ENCODE measurements around the gene DST. TPM values are rescaled to one million over a fixed set of nuclear protein-coding genes. Genes with fewer than 3 reads are reported as not detected.
"Not testable (repeated sequence)": the region's sequence is repeated elsewhere in the genome, so short reads cannot be mapped to it uniquely, and the experiment has no call there.

The DST gene
- total and polyA plus RNA-seq, 7 donors: 62.5 to 791 (median 495) TPM

- Histone ChIP-seq H3K36me3 (peaks cover 0 to 40% (median 6%) of the 10 kb centered on the region in 4 donors), H3K27ac (no peak overlapping the region), H3K9me3 (no peaks in the 10 kb centered on the region), H3K4me3 (no peak overlapping the region), H3K4me1 (peaks cover 0 to 36% (median 16%) of the 10 kb centered on the region in 4 donors), H3K27me3 (no peaks in the 10 kb centered on the region)
- intact Hi-C loops (cut with DNase I): no loop called here
- no peak for TF ChIP-seq EP300 (IDR thresholded peaks at IDR 0.05)
- TF ChIP-seq CTCF (IDR thresholded peaks at IDR 0.05): no peak
- TF ChIP-seq POLR2AphosphoS5 (IDR thresholded peaks at IDR 0.05): no peak
- TF ChIP-seq POLR2A (IDR thresholded peaks at IDR 0.05): no peak
- DNase-seq: no peak
Observed at GRCh38 chr6:56567501-56567900, 75.2 kb downstream of the DST start.

- H3K4me3 ChIP-seq; DNase-seq; H3K4me1 ChIP-seq; H3K27ac ChIP-seq; intact Hi-C loops (cut with DNase I); H3K27me3 ChIP-seq; H3K9me3 ChIP-seq: not testable (repeated sequence)
- WGBS, 2 donors: 96 to 97% methylated on average over 4 of the region's 4 CpGs
- H3K36me3 ChIP-seq: peaks cover 0 to 54% (median 9%) of the 10 kb centered on the region in 4 donors
Observed at GRCh38 chr6:56562730-56563129, 80.0 kb downstream of the DST start.

DNA sequence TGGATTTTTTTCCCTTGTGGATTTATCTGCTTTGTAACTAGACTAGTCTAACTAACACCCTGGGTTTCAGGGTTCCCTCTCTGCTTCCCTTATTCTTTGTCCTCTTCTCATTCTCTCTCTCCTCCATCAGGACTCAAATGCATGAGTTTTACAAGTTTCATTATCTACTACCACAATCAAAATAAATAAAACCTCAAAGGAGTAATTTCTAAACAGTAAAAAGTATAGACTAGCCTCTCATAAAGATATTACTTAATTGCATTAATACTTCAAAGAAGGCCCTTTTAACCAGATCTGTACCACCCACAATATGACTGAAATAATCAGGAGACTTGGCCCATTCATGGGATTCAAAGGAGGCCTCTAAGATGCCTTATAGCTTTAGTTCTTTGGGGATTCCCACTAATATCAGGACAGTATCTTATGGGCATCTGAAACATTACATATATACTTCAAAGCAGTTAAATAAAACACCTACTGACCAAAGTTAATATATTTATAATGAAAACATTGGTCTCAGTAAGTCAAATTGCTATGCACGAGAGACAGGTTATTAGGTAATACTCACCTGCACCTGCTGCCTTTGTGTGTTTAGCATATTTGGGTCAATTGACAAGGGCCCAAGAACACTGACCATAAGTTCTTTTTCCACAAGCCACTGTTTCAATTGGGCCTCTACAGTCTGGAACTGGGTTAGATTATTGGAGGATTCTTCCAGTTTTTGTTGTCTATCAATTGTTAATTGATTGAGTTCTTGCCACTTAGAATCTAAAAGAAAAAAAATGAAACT lies 85.7 kb downstream of the DST start:
- intact Hi-C loops (cut with DNase I): no loop called here
- 59 to 86% methylated on average over 1 of the region's 1 CpG for WGBS, 2 donors
- Histone ChIP-seq H3K4me1 (peaks cover 0 to 37% (median 26%) of the 10 kb centered on the region in 4 donors), H3K4me3 (no peak overlapping the region), H3K27ac (peak overlapping the region in 2 of 4 donors; percentile 66 to 73), H3K36me3 (peaks cover 0 to 62% (median 3%) of the 10 kb centered on the region in 4 donors), H3K27me3 (no peaks in the 10 kb centered on the region), H3K9me3 (no peaks in the 10 kb centered on the region)
- TF ChIP-seq EP300 (IDR thresholded peaks at IDR 0.05) (no peak), POLR2AphosphoS5 (IDR thresholded peaks at IDR 0.05) (no peak), CTCF (IDR thresholded peaks at IDR 0.05) (no peak), POLR2A (IDR thresholded peaks at IDR 0.05) (no peak)
- DNase-seq: no peak

GRCh38 chr6:56555438-56555872 lies 87.2 kb downstream of the DST start:
- TF ChIP-seq POLR2A (IDR thresholded peaks at IDR 0.05) (no peak), POLR2AphosphoS5 (IDR thresholded peaks at IDR 0.05) (peak in 1 of 4 donors; percentile 20)
- intact Hi-C loops (cut with DNase I): no loop called here
- H3K36me3 ChIP-seq: peaks cover 0 to 52% (median 3%) of the 10 kb centered on the region in 4 donors
- no peaks in the 10 kb centered on the region for H3K9me3 ChIP-seq
- H3K27me3 ChIP-seq: no peaks in the 10 kb centered on the region
- 67 to 75% methylated on average over 5 of the region's 5 CpGs for WGBS, 2 donors
- peak; percentile 66 for DNase-seq
- H3K4me1 ChIP-seq: peaks cover 0 to 52% (median 39%) of the 10 kb centered on the region in 4 donors
- H3K4me3 ChIP-seq: no peak overlapping the region
- peak overlapping the region; percentile 44 to 73 (median 60) for H3K27ac ChIP-seq

DNA sequence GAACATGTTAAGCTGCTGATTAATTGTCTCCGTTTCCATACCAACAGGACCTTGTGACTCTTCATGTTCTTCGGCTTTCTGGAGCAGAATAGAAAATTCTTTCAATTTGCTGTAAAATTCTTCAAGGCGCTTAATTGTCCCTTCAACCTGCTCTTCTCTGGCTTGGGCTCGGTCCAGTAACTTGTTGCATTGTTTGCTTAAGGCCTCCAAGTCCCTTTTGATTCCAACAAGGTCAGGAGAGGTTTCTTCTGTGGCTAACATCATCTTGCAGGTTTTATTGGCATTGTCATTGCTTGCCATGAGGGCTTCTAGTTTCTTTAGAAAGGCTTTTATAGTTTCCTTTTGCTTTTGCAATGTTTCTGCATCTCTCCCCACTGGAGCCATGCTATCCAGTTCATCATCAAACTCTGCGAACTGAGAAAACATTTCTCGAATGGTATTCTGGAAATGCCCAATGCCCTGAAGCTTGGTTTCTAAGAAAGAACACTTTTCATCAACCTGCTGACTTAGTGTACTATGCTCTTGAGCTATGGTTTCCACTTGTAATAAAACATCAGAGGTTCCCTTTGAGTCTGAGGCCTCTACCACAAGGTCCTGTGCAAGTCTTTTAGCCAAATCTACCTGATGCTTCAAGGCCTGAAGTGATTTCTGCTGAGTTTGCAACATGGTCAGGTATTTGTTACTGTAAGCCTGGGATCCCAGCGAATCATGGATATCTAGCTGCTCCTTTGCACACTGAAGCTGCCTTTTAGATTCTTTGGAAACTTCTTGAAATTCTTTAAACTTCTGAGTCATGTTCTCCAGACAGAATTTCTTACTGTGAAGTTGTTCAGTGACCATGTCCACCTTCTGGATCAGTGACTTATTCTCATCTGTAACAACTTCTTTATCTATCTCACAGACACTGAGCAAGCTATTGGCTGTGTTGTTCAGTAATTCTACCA lies 90.2 kb downstream of the DST start:
- Histone ChIP-seq H3K36me3 (peaks cover 0 to 30% (median 0%) of the 10 kb centered on the region in 4 donors), H3K4me3 (no peak overlapping the region), H3K4me1 (peaks cover 0 to 82% (median 66%) of the 10 kb centered on the region in 4 donors), H3K9me3 (no peaks in the 10 kb centered on the region), H3K27me3 (no peaks in the 10 kb centered on the region), H3K27ac (peak overlapping the region; percentile 16 to 96 (median 80))
- DNase-seq: no peak
- intact Hi-C loops (cut with DNase I): no loop called here
- TF ChIP-seq POLR2AphosphoS5 (IDR thresholded peaks at IDR 0.05) (peak in 1 of 4 donors; percentile 36), EP300 (IDR thresholded peaks at IDR 0.05) (no peak)
- 90 to 93% methylated on average over 7 of the region's 7 CpGs for WGBS, 2 donors
